HG03469 (cell line): Measurements from ENCODE around the gene ST8SIA1.
"Not testable (repeated sequence)": the region's sequence is repeated elsewhere in the genome, so short reads cannot be mapped to it uniquely, and the experiment has no call there.

Experiments
- ATAC-seq: cut with Tn5 transposase; IDR thresholded peaks from one replicate; pipeline ENCODE4 v1.9.1; 2021; ENCODE audit warnings: mild to moderate bottlenecking, moderate library complexity, moderate number of reproducible peaks; ENCODE audit not compliant: unreplicated experiment

The ST8SIA1 gene

GRCh38 chr12:22196236-22196635, 138.3 kb downstream of the ST8SIA1 start:
- ATAC-seq = no peak

GRCh38 chr12:22190969-22191368, 143.5 kb downstream of the ST8SIA1 start:
- no peak for ATAC-seq

GRCh38 chr12:22188431-22188830, 146.1 kb downstream of the ST8SIA1 start:
- no peak for ATAC-seq

GRCh38 chr12:22180705-22181104, 153.8 kb downstream of the ST8SIA1 start:
- ATAC-seq = no peak

GRCh38 chr12:22173177-22173576, 161.3 kb downstream of the ST8SIA1 start:
- ATAC-seq = no peak

GRCh38 chr12:22172501-22172900, 162.0 kb downstream of the ST8SIA1 start:
- no peak for ATAC-seq

GRCh38 chr12:22169376-22169775, 165.1 kb downstream of the ST8SIA1 start:
- no peak for ATAC-seq

- no peak for ATAC-seq
These were observed 170.4 kb downstream of the ST8SIA1 start for GRCh38 chr12:22164139-22164538.

- no peak for ATAC-seq
These were observed 170.9 kb downstream of the ST8SIA1 start for GRCh38 chr12:22163594-22163993.

GRCh38 chr12:22160396-22161003, 174.0 kb downstream of the ST8SIA1 start:
- no peak for ATAC-seq

GRCh38 chr12:22149286-22149685, 185.2 kb downstream of the ST8SIA1 start:
- ATAC-seq = not testable (repeated sequence)

GRCh38 chr12:22146686-22147085, 187.8 kb downstream of the ST8SIA1 start:
- ATAC-seq = not testable (repeated sequence)
